OCI-LY1 (cell line): ENCODE measurements around the gene LRRC43.

Experiments used
- CTCF ChIP-seq: fragments of 200-600 bp; sonication (generic), shearing (Covaris generic); IDR thresholded peaks from 2 replicates; pipeline ENCODE4 v1.5.1; 2017; ENCODE audit warnings: mild to moderate bottlenecking, antibody characterized with exemption, low read length, moderate library complexity, mixed read lengths
- EZH2 ChIP-seq: fragments of 200-600 bp; sonication (generic), shearing (Covaris generic); IDR thresholded peaks from 2 replicates; pipeline ENCODE4 v1.8.0; 2017; ENCODE audit warnings: borderline replicate concordance, mixed run types, mild to moderate bottlenecking, antibody characterized with exemption, low read length, moderate library complexity, mixed read lengths

GRCh38 chr12:122137681-122138080, 45.2 kb upstream of the LRRC43 start:
- TF ChIP-seq CTCF (no peak), EZH2 (no peak)
